ENCODE results near the gene MAP3K20. TPM values are rescaled to one million over a fixed set of nuclear protein-coding genes. Genes with fewer than 3 reads are reported as not detected.

Gene MAP3K20
- total RNA-seq = 10 to 100 TPM; 15.6 to 16.0 TPM

GRCh38 chr2:173075781-173076580 is at the start of gene MAP3K20:
TSS of gene MAP3K20 (plus strand) at chr2:173075846. CDS start at chr2:173091032, 15,186 bp downstream.
- H3K27ac Mint-ChIP-seq = peak within 1 kb of the TSS; percentile 78
- ATAC-seq (peak; percentile 91), DNase-seq (peak; percentile 65)
- H3K36me3 Mint-ChIP-seq (ENCODE audit: low read depth) = peaks cover 7% of the 10 kb centered on the region
- POLR2A ChIA-PET = no interaction called here
- H3K4me1 Mint-ChIP-seq (ENCODE audit: low read depth) = peaks cover 25% of the 10 kb centered on the region
- peak within 1 kb of the TSS; percentile 82 for H3K4me3 Mint-ChIP-seq
- peaks cover 14% of the 10 kb centered on the region for H3K27me3 Mint-ChIP-seq (ENCODE audit: low read depth)
- no peaks in the 10 kb centered on the region for H3K9me3 Mint-ChIP-seq (ENCODE audit: insufficient read depth)
- CTCF ChIA-PET = interaction anchor here (1.6 to 1.8 kb wide), 2 partner anchors 48 to 134 kb away, joined by 4 to 6 read pairs; no protein-coding TSS in a partner anchor

- H3K36me3 Mint-ChIP-seq (ENCODE audit: low read depth) = no peaks in the 10 kb centered on the region
- POLR2A ChIA-PET = no interaction called here
- DNase-seq (no peak), ATAC-seq (no peak)
- CTCF ChIA-PET = interaction anchor here (0.6 to 12.5 kb wide), 30 partner anchors 9 to 1315 kb away, joined by 3 to 340 read pairs (median 5); no protein-coding TSS in a partner anchor
- no peaks in the 10 kb centered on the region for H3K9me3 Mint-ChIP-seq (ENCODE audit: insufficient read depth)
- no peaks in the 10 kb centered on the region for H3K27me3 Mint-ChIP-seq (ENCODE audit: low read depth)
- no peak overlapping the region for H3K4me3 Mint-ChIP-seq
- no peak overlapping the region for H3K27ac Mint-ChIP-seq
- no peaks in the 10 kb centered on the region for H3K4me1 Mint-ChIP-seq (ENCODE audit: low read depth)
Measured at GRCh38 chr2:173026479-173026878, 49.2 kb upstream of the MAP3K20 start.

GRCh38 chr2:173027181-173028128 is 48.2 kb upstream of the MAP3K20 start:
- Mint-ChIP-seq H3K4me1 (ENCODE audit: low read depth) (no peaks in the 10 kb centered on the region), H3K27ac (no peak overlapping the region), H3K9me3 (ENCODE audit: insufficient read depth) (no peaks in the 10 kb centered on the region), H3K27me3 (ENCODE audit: low read depth) (no peaks in the 10 kb centered on the region), H3K4me3 (no peak overlapping the region), H3K36me3 (ENCODE audit: low read depth) (no peaks in the 10 kb centered on the region)
- DNase-seq (peak; percentile 86), ATAC-seq (peak; percentile 84)
- POLR2A ChIA-PET = no interaction called here
- CTCF ChIA-PET = interaction anchor here (0.6 to 12.5 kb wide), 45 partner anchors 8 to 1317 kb away, joined by 3 to 340 read pairs (median 5); no protein-coding TSS in a partner anchor

- DNase-seq = no peak
- CTCF ChIA-PET = interaction anchor here (0.6 to 12.5 kb wide), 33 partner anchors 9 to 1317 kb away, joined by 3 to 340 read pairs (median 5); no protein-coding TSS in a partner anchor
- no peak overlapping the region for H3K4me3 Mint-ChIP-seq
- no peak for ATAC-seq
- no peaks in the 10 kb centered on the region for H3K9me3 Mint-ChIP-seq (ENCODE audit: insufficient read depth)
- H3K27me3 Mint-ChIP-seq (ENCODE audit: low read depth) = peaks cover 2% of the 10 kb centered on the region
- H3K4me1 Mint-ChIP-seq (ENCODE audit: low read depth) = no peaks in the 10 kb centered on the region
- H3K27ac Mint-ChIP-seq = no peak overlapping the region
- no peaks in the 10 kb centered on the region for H3K36me3 Mint-ChIP-seq (ENCODE audit: low read depth)
- POLR2A ChIA-PET = no interaction called here
Measured at GRCh38 chr2:173028141-173028540, 47.5 kb upstream of the MAP3K20 start.

- H3K27ac Mint-ChIP-seq = no peak overlapping the region
- ATAC-seq (no peak), DNase-seq (no peak)
- H3K4me1 Mint-ChIP-seq (ENCODE audit: low read depth) = no peaks in the 10 kb centered on the region
- CTCF ChIA-PET = interaction anchor here (0.9 to 12.5 kb wide), 16 partner anchors 16 to 420 kb away, joined by 3 to 340 read pairs (median 6); no protein-coding TSS in a partner anchor
- POLR2A ChIA-PET = no interaction called here
- no peaks in the 10 kb centered on the region for H3K36me3 Mint-ChIP-seq (ENCODE audit: low read depth)
- H3K9me3 Mint-ChIP-seq (ENCODE audit: insufficient read depth) = no peaks in the 10 kb centered on the region
- H3K4me3 Mint-ChIP-seq = no peak overlapping the region
- peaks cover 2% of the 10 kb centered on the region for H3K27me3 Mint-ChIP-seq (ENCODE audit: low read depth)
Measured at GRCh38 chr2:173028671-173029070, 47.0 kb upstream of the MAP3K20 start.

GRCh38 chr2:173030561-173031490 is 44.8 kb upstream of the MAP3K20 start:
- Mint-ChIP-seq H3K36me3 (ENCODE audit: low read depth) (no peaks in the 10 kb centered on the region), H3K4me3 (no peak overlapping the region), H3K27me3 (ENCODE audit: low read depth) (peaks cover 5% of the 10 kb centered on the region), H3K9me3 (ENCODE audit: insufficient read depth) (no peaks in the 10 kb centered on the region), H3K27ac (no peak overlapping the region), H3K4me1 (ENCODE audit: low read depth) (no peaks in the 10 kb centered on the region)
- DNase-seq (no peak), ATAC-seq (no peak)
- ChIA-PET CTCF (interaction anchor here (1.2 to 12.5 kb wide), 2 partner anchors 101 to 182 kb away, joined by 3 to 340 read pairs; no protein-coding TSS in a partner anchor), POLR2A (no interaction called here)

- ChIA-PET POLR2A (no interaction called here), CTCF (interaction anchor here (12.5 kb wide), 1 partner anchor 181 kb away, joined by 340 read pairs; no protein-coding TSS in a partner anchor)
- DNase-seq (no peak), ATAC-seq (no peak)
- Mint-ChIP-seq H3K4me1 (ENCODE audit: low read depth) (no peaks in the 10 kb centered on the region), H3K9me3 (ENCODE audit: insufficient read depth) (no peaks in the 10 kb centered on the region), H3K4me3 (no peak overlapping the region), H3K36me3 (ENCODE audit: low read depth) (no peaks in the 10 kb centered on the region), H3K27ac (no peak overlapping the region), H3K27me3 (ENCODE audit: low read depth) (peaks cover 5% of the 10 kb centered on the region)
Measured at GRCh38 chr2:173032032-173032431, 43.6 kb upstream of the MAP3K20 start.

GRCh38 chr2:173033084-173033483 is 42.6 kb upstream of the MAP3K20 start:
- Mint-ChIP-seq H3K9me3 (ENCODE audit: insufficient read depth) (no peaks in the 10 kb centered on the region), H3K36me3 (ENCODE audit: low read depth) (no peaks in the 10 kb centered on the region), H3K27me3 (ENCODE audit: low read depth) (peaks cover 9% of the 10 kb centered on the region), H3K4me1 (ENCODE audit: low read depth) (no peaks in the 10 kb centered on the region), H3K27ac (no peak overlapping the region), H3K4me3 (no peak overlapping the region)
- ChIA-PET CTCF (interaction anchor here (12.5 kb wide), 1 partner anchor 180 kb away, joined by 340 read pairs; no protein-coding TSS in a partner anchor), POLR2A (no interaction called here)
- DNase-seq (no peak), ATAC-seq (no peak)

GRCh38 chr2:173034143-173034542 is 41.5 kb upstream of the MAP3K20 start:
- Mint-ChIP-seq H3K4me3 (no peak overlapping the region), H3K36me3 (ENCODE audit: low read depth) (no peaks in the 10 kb centered on the region), H3K27me3 (ENCODE audit: low read depth) (peaks cover 9% of the 10 kb centered on the region), H3K9me3 (ENCODE audit: insufficient read depth) (no peaks in the 10 kb centered on the region), H3K27ac (no peak overlapping the region), H3K4me1 (ENCODE audit: low read depth) (no peaks in the 10 kb centered on the region)
- DNase-seq = no peak
- no peak for ATAC-seq
- ChIA-PET CTCF (interaction anchor here (12.5 kb wide), 1 partner anchor 179 kb away, joined by 340 read pairs; no protein-coding TSS in a partner anchor), POLR2A (no interaction called here)

GRCh38 chr2:173037245-173038120 is 38.2 kb upstream of the MAP3K20 start:
- Mint-ChIP-seq H3K9me3 (ENCODE audit: insufficient read depth) (no peaks in the 10 kb centered on the region), H3K36me3 (ENCODE audit: low read depth) (no peaks in the 10 kb centered on the region), H3K4me3 (no peak overlapping the region), H3K4me1 (ENCODE audit: low read depth) (no peaks in the 10 kb centered on the region), H3K27ac (no peak overlapping the region), H3K27me3 (ENCODE audit: low read depth) (peaks cover 9% of the 10 kb centered on the region)
- POLR2A ChIA-PET = no interaction called here
- ATAC-seq = no peak
- DNase-seq = no peak
- CTCF ChIA-PET = interaction anchor here (1.0 kb wide), 1 partner anchor 10 kb away, joined by 3 read pairs; no protein-coding TSS in a partner anchor

All from activated CD8-positive, alpha-beta T cell treated with anti-CD3 and anti-CD28 coated beads, Interleukin-2, amount 10 ng/mL, durations not matched to agents 7 days and 5 days (primary cell).